ENCODE data around the gene MKNK2. TPM values are rescaled to one million over a fixed set of nuclear protein-coding genes. Genes with fewer than 3 reads are reported as not detected.

Gene MKNK2
- total and polyA plus RNA-seq, 2 donors (not counting 3 experiments of a cell fraction or from before 2014, with no cell fraction given): 65.1 to 86.1 TPM

- DNase-seq (ENCODE audit: low read depth, low spot score): peak; percentile 92
- TF ChIP-seq MAX (IDR thresholded peaks at IDR 0.05; ENCODE audit: insufficient read depth, insufficient read length) (no peak), POLR2A (IDR thresholded peaks at IDR 0.05; ENCODE audit: low read depth, low read length) (peak; percentile 70), FOS (IDR thresholded peaks at IDR 0.05; ENCODE audit: borderline replicate concordance, insufficient read depth, low read length) (peak; percentile 46), POLR2AphosphoS5 (IDR thresholded peaks at IDR 0.05; ENCODE audit: insufficient read depth, low read depth, low read length) (peak; percentile 97), CTCF (IDR thresholded peaks at IDR 0.05; ENCODE audit: extremely low read depth in 1 of 2, insufficient read depth in 1 of 2, low read depth in 1 of 2, low read length in 2 of 2) (no peak)
- FAIRE-seq: peak; percentile 99
- CTCF ChIA-PET: interaction anchor here (1.0 to 2.3 kb wide), 6 partner anchors 10 to 283 kb away, joined by 3 to 17 read pairs (median 4); no protein-coding TSS in a partner anchor
- no TSS peak for BruUV-seq (replicated peaks)
- Histone ChIP-seq H3K36me3 (ENCODE audit: control insufficient read depth in 2 of 2, extremely low read depth in 1 of 2, insufficient read depth in 2 of 2, low read length in 2 of 2) (no peaks in the 10 kb centered on the region), H3K27ac (ENCODE audit: insufficient read depth, low read depth, low read length) (peak overlapping the region; percentile 60), H3K9me3 (replicated peaks; ENCODE audit: control insufficient read depth, insufficient read depth, low read length) (no peaks in the 10 kb centered on the region), H2AFZ (ENCODE audit: low read depth, low read length) (peak overlapping the region; percentile 30), H3K9me1 (replicated peaks; ENCODE audit: control insufficient read depth, extremely low read depth, insufficient read depth, low read length) (no peaks in the 10 kb centered on the region), H3K4me1 (ENCODE audit: control insufficient read depth, extremely low read depth, insufficient read depth, low read length) (peaks cover 17% of the 10 kb centered on the region), H3K4me3 (replicated peaks in 1 of 3; ENCODE audit: insufficient read depth in 1 of 3, low read depth in 1 of 3, low read length in 3 of 3) (no peak overlapping the region), H3K4me2 (ENCODE audit: insufficient read depth, low read length) (peak overlapping the region; percentile 29), H3K27me3 (ENCODE audit: control insufficient read depth in 2 of 2, insufficient read depth in 2 of 2, low read length in 2 of 2) (no peaks in the 10 kb centered on the region), H3K9ac (replicated peaks; ENCODE audit: extremely low read depth, insufficient read depth, low read length) (no peak overlapping the region), H3K79me2 (ENCODE audit: control insufficient read depth, insufficient read depth, low read length) (no peaks in the 10 kb centered on the region), H4K20me1 (replicated peaks; ENCODE audit: control insufficient read depth, extremely low read depth, insufficient read depth, low read length) (no peaks in the 10 kb centered on the region)
- intact Hi-C loops (cut with micrococcal nuclease): loop anchor here (1.0 kb wide), 1 partner anchor 15 kb away; no protein-coding TSS in a partner anchor
- POLR2A ChIA-PET: no interaction called here
- dilution Hi-C loops (cut with MboI; ENCODE audit: extremely low pct_ligation_motif_present, low sequenced_read_pairs): no loop called here
Observed at GRCh38 chr19:2032296-2032941, 18.6 kb downstream of the MKNK2 start.

All from endothelial cell of umbilical vein (primary cell).